HG02970 (cell line): ENCODE results near the gene TRAF3.
"Not testable (repeated sequence)": the region's sequence is repeated elsewhere in the genome, so short reads cannot be mapped to it uniquely, and the experiment has no call there.

Experiments used
- ATAC-seq: cut with Tn5 transposase; IDR thresholded peaks from one replicate; pipeline ENCODE4 v1.9.1; 2021; ENCODE audit warnings: mild to moderate bottlenecking, moderate library complexity, moderate number of reproducible peaks; ENCODE audit not compliant: unreplicated experiment, low FRiP score

TRAF3 gene

DNA sequence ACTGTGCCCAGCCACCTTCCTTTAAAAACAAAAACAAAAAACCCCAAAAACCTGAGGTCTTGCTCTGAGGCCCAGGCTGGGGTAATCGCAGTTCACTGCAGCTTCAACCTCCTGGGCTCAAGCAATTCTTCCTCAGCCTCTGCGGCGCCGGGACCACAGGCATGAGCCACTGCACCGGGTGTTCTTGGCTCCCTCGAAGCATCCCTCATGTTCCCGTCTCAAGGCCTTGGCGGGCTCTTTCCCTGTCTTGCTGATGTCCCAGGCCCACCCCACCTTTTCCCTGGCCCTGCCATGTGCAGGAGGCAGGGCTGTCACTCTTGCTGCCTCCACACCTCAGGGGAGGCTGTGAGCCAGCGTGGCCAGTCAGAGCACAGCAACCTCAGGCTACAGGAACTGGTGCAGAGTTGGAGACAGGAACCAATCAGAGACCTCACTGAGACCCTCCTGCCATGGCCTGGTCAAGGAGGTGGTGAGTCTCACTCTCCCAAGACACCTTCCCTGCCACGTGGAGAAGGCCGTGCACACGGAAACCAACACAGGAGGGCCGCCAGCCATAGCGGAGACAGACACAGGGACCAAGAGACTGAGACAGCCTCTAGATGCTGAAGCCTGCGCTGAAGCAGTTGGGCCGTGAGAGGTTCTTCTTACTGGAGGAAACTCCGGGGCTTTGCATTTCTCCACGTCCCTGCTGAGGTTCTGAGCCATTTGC is 139.3 kb downstream of the TRAF3 start:
- no peak for ATAC-seq

DNA sequence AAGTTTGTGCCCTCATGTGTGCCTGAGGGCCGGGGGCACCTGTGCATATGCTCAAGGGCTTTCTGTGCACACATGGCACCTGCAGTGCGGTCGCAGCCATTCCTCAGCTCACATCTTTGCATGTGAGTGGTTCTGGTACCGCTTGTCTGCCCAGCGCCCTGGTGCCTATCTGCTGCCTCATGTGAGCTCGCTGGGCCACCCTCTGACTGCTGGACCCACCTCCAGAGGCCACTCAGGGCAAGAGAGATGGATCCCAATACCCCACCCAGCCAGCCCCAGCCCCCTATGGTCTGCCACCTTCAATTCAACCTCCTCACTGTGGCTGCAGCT is 139.8 kb downstream of the TRAF3 start:
- no peak for ATAC-seq

DNA sequence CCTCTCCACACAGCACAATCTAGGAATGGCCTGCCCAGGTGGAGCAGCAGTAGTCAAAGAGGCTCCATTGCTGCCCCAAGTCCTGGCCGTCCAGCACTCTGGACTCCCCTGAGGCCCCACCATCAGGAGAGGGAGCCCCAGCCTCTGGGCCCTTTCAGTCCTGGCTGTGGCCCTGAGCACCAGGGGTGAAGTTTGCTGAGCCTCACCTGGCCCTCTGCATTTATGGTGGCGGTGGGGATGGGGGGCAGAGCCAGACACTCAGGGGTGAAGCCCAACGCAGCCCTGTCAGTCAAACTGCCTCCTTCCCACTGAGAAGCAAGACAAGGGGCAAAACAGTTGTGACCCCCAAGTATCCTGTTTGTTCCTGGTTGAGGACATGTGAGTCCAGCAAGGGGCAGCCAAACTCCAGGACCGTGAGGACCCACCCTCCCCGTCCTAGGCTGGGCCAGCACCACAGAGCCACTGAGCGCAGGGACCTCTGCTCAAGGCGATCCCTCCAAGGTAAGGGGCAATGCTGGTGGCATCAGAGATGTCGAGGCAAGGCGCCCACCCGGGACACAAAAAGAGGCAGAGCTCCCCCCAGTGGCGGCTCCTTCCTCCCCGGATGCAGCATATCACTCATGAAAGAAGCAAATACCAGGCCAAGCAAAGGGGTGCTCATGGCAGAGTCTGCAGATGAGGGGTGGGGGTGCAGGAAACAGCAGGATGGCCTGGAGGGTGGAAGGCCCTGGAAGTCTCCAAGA is 140.4 kb downstream of the TRAF3 start:
- ATAC-seq, result no peak

DNA sequence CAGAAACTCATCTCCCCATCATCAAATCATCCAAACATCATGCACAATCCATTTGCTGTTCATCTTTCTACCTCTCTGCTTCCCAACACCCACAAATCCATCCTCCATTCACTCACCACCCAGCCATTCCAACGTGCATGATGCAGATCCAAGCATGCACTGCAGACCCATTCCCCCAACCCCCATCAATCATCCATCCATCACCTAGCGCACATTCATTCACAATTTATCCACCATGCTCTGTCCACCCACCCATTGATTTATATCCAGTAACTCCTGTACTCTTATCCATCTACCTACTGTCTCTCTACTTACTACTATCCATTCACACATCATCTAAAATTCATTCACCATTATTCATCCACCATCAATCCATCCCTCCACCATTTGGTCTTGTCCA is 141.2 kb downstream of the TRAF3 start:
- ATAC-seq, result no peak

DNA sequence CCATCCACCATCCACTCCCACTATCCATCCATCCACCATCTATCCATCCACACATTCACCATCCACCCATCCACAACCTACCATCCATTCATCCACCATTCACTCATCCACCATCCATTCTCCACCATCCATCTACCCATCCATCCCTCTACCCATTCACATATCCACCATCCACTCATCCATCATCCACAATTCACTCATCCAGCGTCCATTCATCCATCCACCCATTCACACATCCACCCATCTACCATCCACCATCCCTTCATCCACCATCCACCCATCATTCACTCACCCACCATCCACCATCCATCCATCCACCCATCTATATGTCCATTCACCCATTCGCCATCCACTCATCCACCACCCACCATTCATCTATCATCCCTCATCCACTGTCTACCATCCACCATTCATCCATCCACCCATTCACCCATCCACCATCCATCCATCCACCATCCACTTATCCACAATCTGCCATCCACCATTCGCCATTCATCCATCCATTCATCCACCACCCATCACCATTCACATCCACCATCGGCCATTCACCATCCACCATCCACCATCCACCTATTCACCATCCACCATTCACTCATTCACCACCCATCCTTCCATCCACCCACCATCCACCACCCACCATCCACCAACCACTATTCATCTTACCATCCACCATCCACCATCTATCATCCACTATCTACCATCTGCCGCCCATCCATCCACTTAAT is 143.2 kb downstream of the TRAF3 start:
- no peak for ATAC-seq

DNA sequence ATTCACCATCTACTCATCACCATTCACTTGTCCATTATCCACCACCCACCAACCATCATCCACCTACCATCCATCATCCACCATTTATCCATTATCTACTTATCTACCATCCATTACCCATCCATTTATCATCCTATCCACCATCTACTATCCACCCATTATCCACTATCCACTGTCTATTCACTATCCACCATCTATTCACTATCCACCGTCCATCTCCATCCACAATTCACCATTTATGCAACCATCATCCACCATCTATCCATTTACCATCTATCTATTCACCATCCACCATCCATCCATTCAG is 143.7 kb downstream of the TRAF3 start:
- no peak for ATAC-seq

DNA sequence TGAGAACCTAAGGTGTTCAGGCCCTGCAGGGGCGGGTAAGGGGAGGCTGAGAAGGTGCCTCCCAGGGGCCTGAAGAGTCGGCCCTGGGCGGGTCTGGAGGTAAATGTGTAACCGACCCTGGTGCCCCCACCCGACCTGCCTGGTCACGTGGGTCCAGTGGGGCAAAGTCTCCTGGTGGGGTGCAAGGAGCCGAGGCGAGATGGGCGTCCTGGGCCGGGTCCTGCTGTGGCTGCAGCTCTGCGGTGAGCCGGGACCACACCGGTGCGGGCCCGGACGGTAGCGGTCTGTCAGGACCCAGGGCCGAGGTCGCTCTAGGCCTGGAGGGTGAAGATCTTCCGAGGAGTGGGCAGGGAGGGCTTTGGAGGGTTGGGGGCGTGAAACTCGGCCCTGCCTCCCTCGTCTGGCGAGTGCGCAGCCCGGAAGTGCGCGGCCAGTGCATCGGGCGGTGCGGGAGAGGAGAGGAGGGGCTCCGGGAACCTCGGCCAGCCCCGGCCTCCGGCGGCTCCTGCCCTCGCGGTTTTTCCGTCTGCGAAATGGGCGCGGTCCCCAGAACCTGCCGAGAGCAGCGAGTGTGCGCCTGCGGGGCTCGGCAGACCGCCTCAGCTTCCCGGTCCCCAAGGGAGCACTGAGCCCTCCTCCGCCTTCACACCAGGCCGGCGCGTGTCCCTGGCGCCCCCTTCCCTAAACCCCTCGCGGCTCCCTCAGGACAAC is 145.4 kb downstream of the TRAF3 start, which contains the start of gene AMN:
Gene AMN, plus strand, starts transcription at position 174 of the 711 bp plus-strand sequence. Its CDS starts 26 bp downstream, at position 200.
- ATAC-seq, result no peak

DNA sequence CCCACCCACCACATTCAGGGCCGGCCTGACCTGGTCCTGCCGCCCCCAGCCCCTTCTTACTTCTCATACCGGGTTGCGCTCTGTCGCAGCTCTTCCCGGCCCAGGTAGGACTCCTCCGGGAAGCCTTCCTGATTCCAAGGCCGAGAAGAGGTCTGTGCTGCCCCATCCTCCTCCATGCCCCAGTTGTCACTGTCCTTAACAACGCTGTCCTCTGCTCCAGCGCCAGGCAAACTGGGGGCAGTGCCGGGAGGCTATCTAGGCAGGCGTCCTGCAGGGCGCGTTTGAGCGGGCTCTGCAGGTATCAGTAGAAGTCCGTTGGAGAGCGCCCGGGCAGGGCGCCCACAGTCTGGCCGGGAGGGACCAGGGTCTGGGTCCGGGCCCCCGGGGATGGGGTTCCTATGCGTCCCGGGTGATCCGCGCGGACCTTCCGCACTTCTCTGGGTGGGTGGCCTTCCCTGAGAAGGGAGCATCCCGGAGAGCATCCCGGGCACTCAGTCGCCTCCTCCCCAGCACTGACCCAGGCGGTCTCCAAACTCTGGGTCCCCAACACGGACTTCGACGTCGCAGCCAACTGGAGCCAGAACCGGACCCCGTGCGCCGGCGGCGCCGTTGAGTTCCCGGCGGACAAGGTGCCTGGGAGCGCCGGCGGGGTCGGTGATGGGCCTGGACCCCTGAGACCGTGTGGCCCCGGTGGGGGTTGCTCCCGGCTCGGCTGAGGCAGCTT is 146.1 kb downstream of the TRAF3 start:
- ATAC-seq, result no peak

DNA sequence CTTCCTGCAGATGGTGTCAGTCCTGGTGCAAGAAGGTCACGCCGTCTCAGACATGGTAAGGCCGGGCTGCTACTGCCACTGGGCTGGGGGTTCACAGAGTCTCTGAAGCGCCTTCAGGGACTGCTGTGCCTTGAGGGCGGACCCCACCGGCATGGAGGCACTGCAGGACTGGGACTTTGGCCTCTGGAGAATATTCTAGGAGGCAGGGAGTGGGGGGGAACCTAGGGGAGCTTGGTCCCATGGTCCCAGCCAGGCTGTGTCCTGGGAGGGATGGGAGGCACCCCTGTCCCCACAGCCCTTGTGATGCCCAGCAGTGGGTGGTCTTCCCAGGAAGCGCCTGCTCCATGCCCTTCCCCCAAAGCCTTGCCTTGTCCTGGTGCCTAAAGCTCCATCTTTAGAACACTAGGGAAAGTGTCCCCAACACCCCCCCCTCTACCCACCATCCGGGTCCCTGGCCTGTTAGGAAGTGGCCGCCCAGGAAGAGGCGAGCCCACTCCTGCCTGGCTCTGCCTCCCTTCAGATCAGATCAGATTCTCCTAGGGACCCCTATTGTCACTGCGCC is 146.8 kb downstream of the TRAF3 start:
- ATAC-seq, result no peak

DNA sequence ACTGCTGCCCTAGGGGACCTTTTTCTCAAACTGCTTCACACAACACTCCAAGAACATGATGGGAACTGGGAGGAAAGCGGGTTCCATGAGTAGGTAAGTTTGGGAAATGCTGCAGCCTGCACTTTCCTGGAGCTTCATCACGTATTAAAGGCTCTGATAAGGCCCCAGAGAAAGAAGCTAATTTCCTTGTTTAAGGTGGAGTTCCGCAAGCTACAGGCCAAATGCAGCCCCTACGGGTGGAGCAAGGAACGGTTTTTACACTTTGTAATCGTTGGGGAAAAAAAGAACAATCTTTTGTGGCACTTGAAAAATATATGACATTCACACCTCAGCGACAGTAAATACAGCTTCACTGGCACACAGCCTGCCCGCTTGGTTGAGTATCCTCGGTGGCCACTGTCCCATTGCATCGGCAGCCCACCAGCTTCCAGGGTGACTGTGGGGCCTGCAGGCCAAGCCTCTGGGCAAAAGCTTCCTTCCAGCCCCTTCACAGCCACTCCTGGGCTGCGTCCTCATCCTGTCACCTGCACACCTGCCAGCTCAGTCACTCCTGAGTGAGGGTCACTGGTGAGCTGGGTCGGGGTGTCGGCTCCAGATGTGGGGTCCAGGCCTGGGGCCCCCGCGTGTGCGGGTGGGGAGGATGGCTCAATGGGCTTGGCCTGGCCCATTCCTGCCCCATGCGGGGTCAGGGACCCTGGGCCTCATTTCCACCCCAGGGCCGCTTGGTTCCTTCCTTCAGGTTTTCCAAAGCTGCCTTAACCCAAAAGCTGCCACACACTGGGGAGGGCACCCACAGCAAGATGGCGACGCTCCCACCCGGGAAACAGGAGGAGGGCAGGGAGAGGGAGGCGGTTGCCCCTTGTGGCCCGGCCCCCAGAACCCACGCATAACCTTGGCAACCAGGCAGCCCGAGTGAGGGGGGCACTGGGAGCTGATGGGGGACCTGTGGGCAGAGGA is 147.7 kb downstream of the TRAF3 start:
- ATAC-seq, result no peak

DNA sequence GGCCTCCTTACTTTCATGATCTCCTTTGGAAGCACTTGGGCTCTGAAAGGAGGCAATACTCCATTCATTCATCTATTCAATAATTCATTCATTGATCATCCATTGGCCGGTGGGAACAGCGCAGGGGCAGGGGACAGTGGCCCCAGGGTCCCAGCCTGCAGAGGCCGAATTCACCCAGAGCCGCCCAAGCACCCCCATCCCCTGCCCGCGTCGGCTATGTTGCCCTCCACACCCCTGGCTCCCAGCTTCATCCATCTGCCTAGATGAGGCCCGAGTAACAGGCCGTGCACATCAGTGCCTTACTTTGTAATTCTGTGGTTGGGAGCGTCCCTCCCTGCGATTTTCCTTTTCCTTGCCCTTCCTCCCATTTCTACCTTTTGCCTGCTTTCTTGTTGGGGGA is 148.4 kb downstream of the TRAF3 start:
- ATAC-seq, result no peak

DNA sequence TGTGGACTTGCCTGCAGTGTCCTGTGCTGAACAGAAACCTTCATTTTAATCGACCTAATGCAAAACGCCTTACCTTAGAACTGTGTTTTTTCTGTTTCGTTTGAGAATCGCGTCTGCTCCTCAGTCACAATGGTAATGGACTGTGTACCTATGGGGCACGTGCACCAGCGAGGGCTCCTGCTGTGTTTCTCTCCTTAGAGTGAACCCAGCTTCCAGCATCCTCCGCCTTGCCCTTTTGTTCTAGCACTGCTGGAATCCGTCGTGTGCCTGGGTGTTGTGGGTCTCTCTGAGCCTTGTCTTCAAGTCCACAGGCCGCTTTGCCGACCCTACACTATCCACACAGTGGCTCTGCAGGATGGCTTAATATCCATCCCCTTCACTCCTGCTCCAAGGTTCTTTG is 148.9 kb downstream of the TRAF3 start:
- no peak for ATAC-seq

DNA sequence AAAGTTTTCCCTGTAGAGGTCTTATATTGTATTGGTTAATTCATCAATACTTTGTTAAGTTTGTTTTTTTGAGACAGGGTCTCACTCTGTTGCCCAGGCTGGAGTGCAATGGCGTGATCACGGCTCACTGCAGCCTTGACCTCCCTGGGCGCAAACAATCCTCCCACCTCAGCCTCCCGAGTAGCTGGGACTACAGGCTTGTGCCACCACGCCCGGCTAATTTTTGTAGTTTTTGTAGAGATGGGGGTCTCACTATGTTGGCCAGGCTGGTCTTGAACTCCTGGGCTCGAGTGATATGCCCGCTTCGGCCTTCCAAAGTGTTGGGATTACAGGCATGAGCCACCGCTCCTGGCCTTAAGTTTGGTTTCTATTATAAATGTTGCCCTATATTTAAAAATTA is 149.6 kb downstream of the TRAF3 start:
- ATAC-seq, result not testable (repeated sequence)

DNA sequence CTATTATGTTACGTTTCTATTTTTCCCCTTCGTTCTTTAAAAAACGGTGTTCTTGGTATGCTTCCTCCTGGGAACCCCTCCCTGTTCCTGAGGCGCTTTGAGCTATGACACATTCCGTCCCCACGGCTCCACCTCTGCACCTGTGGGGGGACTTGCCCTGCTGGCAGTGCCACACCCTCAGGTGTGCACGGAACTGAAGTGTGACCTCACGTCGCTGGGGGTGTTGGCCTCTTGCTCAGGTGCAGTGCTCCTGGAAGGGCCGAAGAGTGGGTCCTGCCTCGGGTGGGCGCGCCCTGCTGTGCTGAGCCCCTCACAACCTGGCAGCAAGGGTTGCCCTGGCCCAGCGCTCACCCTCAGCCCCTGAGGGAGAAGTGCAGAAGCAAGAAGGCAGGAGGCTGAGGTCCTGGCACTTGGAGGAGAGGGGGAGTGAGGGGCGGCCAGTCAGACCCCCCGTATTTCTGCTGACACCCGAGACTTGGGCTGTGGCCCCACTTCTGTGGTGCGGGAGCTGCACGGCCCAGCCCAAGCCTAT is 150.2 kb downstream of the TRAF3 start:
- no peak for ATAC-seq

DNA sequence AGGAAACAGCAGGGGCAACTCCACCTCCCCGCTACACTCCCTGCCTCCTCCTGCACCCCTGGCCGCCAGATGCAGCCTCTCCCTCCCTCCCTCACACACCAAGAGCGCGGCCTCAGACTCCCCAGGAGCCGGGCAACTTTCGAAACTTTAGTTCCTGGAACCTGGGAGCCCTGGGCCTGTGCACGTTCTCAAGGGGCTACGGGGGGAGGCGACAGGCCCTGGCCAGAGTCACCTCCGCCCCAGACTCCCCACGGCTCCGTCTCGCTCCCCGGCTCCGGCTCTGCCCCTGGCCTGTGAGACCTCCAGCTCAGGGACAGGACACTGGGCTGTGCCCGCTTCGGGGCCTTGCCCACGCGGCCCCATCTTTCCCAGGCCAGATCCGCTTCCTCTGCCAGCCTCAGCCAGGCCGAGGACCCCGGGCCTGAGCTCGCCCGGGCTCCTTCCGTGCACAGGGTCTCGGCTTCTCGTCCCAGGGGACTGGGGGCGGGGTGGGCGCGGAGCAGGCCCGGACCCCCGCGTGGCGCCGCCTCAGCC is 150.7 kb downstream of the TRAF3 start:
- ATAC-seq, result no peak

DNA sequence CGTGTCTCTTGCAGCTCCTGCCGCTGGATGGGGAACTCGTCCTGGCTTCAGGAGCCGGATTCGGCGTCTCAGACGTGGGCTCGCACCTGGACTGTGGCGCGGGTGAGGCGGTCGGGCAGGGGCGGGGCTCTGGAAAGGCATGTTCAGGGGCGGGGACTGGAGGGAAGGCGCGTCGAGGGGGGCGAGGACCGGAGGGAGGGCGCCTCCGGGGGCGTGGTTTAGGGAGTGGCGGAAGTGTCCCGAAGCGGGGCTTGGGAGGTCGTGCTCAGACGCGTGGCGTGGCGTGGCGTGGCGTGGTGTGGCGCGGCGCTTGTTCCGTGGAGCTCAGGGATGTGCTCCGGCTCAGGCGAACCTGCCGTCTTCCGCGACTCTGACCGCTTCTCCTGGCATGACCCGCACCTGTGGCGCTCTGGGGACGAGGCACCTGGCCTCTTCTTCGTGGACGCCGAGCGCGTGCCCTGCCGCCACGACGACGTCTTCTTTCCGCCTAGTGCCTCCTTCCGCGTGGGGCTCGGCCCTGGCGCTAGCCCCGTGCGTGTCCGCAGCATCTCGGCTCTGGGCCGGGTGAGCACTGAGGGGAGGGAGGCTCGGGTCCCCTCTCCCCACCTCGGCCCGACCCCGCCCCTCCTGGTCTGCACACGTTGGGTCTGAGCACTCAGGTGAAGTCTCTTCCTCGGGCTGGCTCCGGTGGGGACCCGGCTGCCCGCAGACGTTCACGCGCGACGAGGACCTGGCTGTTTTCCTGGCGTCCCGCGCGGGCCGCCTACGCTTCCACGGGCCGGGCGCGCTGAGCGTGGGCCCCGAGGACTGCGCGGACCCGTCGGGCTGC is 151.4 kb downstream of the TRAF3 start:
- ATAC-seq, result no peak

DNA sequence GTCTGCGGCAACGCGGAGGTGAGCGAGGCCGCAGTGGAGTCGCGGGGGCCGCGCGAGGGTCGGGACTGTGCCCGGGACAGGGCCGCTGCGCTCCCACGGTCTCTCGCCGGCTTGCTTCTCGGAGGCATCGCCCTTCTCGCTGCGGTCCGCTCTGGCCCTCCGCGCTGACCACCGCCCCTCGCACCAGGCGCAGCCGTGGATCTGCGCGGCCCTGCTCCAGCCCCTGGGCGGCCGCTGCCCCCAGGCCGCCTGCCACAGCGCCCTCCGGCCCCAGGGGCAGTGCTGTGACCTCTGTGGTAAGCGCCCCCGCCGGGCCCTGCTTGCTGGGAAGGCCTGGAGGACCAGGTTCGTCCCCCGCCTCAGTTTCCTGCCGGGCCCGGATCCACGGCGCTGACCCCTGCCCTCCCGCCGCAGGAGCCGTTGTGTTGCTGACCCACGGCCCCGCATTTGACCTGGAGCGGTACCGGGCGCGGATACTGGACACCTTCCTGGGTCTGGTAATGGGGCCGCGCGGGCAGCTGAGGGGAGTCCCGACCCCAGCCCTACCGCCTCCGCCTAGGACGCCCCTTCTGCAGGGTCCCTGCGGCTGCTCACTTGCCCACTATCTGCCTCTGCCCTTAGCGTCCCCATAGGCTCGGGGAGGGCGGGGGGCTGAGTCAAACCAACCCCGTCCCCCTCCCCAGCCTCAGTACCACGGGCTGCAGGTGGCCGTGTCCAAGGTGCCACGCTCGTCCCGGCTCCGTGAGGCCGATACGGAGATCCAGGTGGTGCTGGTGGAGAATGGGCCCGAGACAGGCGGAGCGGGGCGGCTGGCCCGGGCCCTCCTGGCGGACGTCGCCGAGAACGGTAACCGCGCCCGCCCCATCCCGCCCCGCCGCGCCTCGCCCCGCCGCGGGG is 152.2 kb downstream of the TRAF3 start:
- ATAC-seq, result no peak
